ENCODE results near the gene MAP2K6.
A peak's percentile ranks its signal among the peaks of the same experiment; 100 is the strongest.
"Not testable (repeated sequence)": the region's sequence is repeated elsewhere in the genome, so short reads cannot be mapped to it uniquely, and the experiment has no call there.

MAP2K6 gene

DNA sequence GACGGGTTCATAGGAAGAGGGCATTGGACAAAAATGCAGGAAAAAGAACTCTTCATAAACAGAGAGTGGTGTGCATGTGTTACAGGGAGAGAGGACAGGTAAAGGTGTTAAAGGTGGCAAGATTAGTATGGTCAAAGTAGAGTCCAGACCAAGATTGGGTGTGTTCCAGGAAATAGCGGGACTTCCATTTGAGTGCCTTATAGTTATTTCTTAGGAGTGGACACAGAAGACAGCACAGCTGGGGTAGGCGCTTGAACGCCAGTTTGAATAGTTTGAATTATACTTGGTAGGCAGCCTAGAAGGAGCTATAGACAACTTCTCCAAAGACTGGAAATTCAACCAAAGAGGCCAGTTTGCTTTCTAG is 63.4 kb downstream of the MAP2K6 start:
- no peak overlapping the region for H3K27ac Mint-ChIP-seq
- H3K27me3 Mint-ChIP-seq (ENCODE audit: low read depth), result no peaks in the 10 kb centered on the region
- TF ChIP-seq, protein P1, sequence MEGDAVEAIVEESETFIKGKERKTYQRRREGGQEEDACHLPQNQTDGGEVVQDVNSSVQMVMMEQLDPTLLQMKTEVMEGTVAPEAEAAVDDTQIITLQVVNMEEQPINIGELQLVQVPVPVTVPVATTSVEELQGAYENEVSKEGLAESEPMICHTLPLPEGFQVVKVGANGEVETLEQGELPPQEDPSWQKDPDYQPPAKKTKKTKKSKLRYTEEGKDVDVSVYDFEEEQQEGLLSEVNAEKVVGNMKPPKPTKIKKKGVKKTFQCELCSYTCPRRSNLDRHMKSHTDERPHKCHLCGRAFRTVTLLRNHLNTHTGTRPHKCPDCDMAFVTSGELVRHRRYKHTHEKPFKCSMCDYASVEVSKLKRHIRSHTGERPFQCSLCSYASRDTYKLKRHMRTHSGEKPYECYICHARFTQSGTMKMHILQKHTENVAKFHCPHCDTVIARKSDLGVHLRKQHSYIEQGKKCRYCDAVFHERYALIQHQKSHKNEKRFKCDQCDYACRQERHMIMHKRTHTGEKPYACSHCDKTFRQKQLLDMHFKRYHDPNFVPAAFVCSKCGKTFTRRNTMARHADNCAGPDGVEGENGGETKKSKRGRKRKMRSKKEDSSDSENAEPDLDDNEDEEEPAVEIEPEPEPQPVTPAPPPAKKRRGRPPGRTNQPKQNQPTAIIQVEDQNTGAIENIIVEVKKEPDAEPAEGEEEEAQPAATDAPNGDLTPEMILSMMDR (IDR thresholded peaks at IDR 0.05; ENCODE audit: unreplicated experiment in 3 of 3), result no peak
- H3K4me3 Mint-ChIP-seq, result no peak overlapping the region
- H3K9me3 Mint-ChIP-seq, result no peaks in the 10 kb centered on the region
- peaks cover 8% of the 10 kb centered on the region for H3K36me3 Mint-ChIP-seq (ENCODE audit: low read depth)
- peaks cover 15% of the 10 kb centered on the region for H3K4me1 Mint-ChIP-seq

DNA sequence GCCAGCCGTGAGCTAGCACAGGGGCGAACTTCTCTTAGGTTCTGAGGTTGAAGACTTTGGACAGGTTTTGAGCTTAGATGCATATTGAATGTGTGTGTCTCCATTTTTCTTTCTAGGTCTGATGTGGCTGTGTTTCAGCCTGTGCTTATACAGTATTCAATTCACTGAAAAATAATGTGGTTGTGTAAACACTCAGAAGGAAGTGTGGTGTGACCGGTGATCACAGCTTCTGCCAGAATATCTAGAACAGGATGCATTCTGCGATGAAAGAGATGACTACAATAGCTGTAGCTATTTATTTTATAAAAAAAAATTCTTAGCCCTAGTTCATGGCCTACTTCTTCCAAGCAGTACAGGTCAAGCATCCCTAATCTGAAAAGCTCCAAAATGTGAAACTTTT is 64.4 kb downstream of the MAP2K6 start:
- H3K36me3 Mint-ChIP-seq (ENCODE audit: low read depth), result peaks cover 8% of the 10 kb centered on the region
- no peaks in the 10 kb centered on the region for H3K9me3 Mint-ChIP-seq
- TF ChIP-seq, protein P1 (IDR thresholded peaks at IDR 0.05; ENCODE audit: unreplicated experiment in 3 of 3), result no peak
- H3K27me3 Mint-ChIP-seq (ENCODE audit: low read depth), result no peaks in the 10 kb centered on the region
- H3K27ac Mint-ChIP-seq, result no peak overlapping the region
- H3K4me3 Mint-ChIP-seq, result no peak overlapping the region
- H3K4me1 Mint-ChIP-seq, result peaks cover 10% of the 10 kb centered on the region

DNA sequence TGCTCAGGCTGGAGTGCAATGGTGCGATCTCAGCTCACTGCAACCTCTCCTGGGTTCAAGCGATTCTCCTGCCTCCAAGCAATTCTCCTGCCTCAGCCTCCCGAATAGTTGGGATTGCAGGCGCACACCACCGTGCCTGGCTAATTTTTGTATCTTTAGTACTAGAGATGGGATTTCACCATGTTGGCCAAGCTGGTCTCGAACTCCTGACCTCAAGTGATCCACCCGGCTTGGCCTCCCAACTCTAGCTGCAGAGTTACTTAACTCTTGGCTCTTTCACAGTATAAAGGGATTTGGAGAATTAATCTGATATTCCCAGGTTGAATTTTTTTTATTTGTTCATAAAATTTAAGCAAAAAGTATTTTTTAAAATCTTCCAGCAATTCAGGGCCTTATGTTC is 65.3 kb downstream of the MAP2K6 start:
- H3K27me3 Mint-ChIP-seq (ENCODE audit: low read depth); H3K9me3 Mint-ChIP-seq; H3K27ac Mint-ChIP-seq; H3K4me1 Mint-ChIP-seq; H3K4me3 Mint-ChIP-seq; H3K36me3 Mint-ChIP-seq (ENCODE audit: low read depth): not testable (repeated sequence)

DNA sequence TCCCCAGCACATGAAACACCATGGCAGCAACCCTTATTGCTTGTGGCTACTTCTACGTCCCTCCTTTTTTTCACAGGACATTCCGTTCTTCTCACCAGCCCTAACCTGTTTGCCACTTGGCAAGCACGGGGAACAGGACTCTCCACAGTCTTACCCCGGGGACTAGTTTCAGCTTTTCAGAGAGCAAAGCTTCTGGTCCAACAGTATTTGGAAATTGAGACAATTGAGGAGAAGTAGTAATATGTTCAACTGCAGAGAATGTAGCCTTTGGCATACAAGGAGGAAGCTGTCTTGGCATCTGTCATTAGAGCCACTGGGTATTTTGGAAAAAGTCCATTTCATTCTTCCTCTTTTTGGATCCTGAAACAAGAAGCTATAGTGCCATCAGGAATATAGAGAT is 65.7 kb downstream of the MAP2K6 start:
- Mint-ChIP-seq H3K27me3 (ENCODE audit: low read depth) (no peaks in the 10 kb centered on the region), H3K36me3 (ENCODE audit: low read depth) (peaks cover 8% of the 10 kb centered on the region), H3K4me1 (no peaks in the 10 kb centered on the region), H3K4me3 (no peak overlapping the region), H3K27ac (no peak overlapping the region), H3K9me3 (no peaks in the 10 kb centered on the region)
- TF ChIP-seq, protein P1 (IDR thresholded peaks at IDR 0.05; ENCODE audit: unreplicated experiment in 3 of 3), result no peak

DNA sequence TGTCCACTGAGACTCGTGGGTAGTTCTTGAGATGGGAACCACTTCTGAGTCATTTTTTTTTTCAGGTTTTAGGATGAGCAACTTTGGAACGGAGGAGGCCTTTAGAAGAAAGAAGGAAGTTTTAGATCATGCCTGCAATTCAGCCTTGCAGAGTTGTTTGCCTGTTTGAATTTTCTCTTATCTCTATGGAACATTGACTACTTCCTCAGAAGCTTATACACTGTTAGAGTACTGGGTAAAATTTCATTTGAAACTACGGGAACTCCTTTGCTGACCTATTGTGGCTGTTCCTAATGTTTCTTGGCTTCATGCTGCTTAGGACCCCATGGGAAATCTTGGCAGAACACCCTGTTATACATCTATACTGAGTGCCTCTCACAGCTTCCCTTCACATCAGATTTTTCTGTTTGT is 70.8 kb downstream of the MAP2K6 start:
- peaks cover 12% of the 10 kb centered on the region for H3K36me3 Mint-ChIP-seq (ENCODE audit: low read depth)
- no peak overlapping the region for H3K27ac Mint-ChIP-seq
- no peaks in the 10 kb centered on the region for H3K27me3 Mint-ChIP-seq (ENCODE audit: low read depth)
- TF ChIP-seq, protein P1 (IDR thresholded peaks at IDR 0.05; ENCODE audit: unreplicated experiment in 3 of 3), result no peak
- no peaks in the 10 kb centered on the region for H3K4me1 Mint-ChIP-seq
- no peak overlapping the region for H3K4me3 Mint-ChIP-seq
- no peaks in the 10 kb centered on the region for H3K9me3 Mint-ChIP-seq

DNA sequence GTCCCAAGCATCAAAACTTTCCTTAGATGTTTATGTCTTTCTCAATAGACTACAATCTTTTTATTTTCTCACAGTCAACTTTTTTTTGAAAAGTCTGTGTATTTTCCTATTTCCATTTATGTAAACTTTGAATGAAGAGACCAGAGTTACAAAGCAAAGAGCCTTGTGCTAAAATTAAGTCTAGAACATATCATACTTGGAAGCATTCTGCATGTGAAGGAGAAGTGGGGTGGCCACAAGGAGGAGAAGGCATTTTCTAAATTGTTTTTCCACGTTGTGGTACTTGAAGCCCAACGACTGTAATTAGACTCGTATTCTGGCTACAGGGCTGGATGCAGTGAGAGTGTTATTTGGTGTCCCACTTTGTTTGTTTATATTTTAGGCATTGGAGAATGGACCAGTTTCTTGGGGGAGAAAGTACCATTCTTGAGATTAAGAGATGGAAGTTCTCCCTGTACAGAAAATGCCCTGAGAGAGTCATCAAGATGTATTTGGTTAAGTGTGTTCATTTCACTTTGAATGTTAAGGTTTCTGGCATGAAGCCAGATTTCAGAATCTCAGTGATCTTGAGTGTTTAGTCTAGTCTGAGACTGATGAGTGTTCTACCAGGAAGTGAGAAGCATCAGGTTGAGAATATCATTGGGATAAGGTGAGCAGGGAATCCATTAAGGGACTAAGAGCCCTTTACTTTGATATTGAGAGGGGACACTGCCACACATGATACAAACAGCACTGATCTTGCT is 71.6 kb downstream of the MAP2K6 start:
- no peaks in the 10 kb centered on the region for H3K9me3 Mint-ChIP-seq
- no peak overlapping the region for H3K4me3 Mint-ChIP-seq
- TF ChIP-seq, protein P1 (IDR thresholded peaks at IDR 0.05; ENCODE audit: unreplicated experiment in 3 of 3), result no peak
- H3K27ac Mint-ChIP-seq, result peak overlapping the region in 1 of 3 experiments; percentile 49
- H3K36me3 Mint-ChIP-seq (ENCODE audit: low read depth), result peaks cover 12% of the 10 kb centered on the region
- H3K27me3 Mint-ChIP-seq (ENCODE audit: low read depth), result no peaks in the 10 kb centered on the region
- no peaks in the 10 kb centered on the region for H3K4me1 Mint-ChIP-seq

All from nephron (organoid).